A673 (cell line): Measurements from ENCODE around the gene CDC25B. TPM values are rescaled to one million over a fixed set of nuclear protein-coding genes. Genes with fewer than 3 reads are reported as not detected.

Experiments
- BruUV-seq: library from RNA; stranded (reverse); fragments of 400-500 nt; replicated peaks from 2 replicates; lab custom pipeline; 2021; lab: Mats Ljungman, UMichigan
- CTCF ChIA-PET: fragments of 300-600 bp; sonication (Branson Sonifier 250); formaldehyde crosslinking; loops from one replicate; lab custom pipeline; 2022; ENCODE audit warnings: antibody characterized with exemption; lab: Charles Lee
- POLR2A ChIA-PET: fragments of 300-600 bp; sonication (Branson Sonifier 250); formaldehyde crosslinking; loops from one replicate; lab custom pipeline; 2022; ENCODE audit warnings: antibody characterized with exemption; ENCODE audit not compliant: low non-redundant PET; lab: Charles Lee
- DNase-seq: peaks from one replicate; pipeline ENCODE4 v3.0.0-alpha.2; 2015; ENCODE audit warnings: low spot score
- H3K27ac ChIP-seq: fragments of 200-600 bp; sonication (generic); 2 replicates; pipeline ENCODE4 v1.5.1; 2016; ENCODE audit warnings: mixed run types, low read depth, mild to moderate bottlenecking, mixed read lengths, antibody characterized with exemption, low read length; ENCODE audit not compliant: poor library complexity, severe bottlenecking
- H3K27me3 ChIP-seq: fragments of 200-600 bp; sonication (generic); replicated peaks from 2 replicates; pipeline ENCODE4 v1.6.1; 2017; ENCODE audit warnings: mixed run types, low read depth, mild to moderate bottlenecking, mixed read lengths, antibody characterized with exemption, low read length; ENCODE audit not compliant: insufficient read depth, poor library complexity
- H3K36me3 ChIP-seq: fragments of 200-600 bp; sonication (generic); 2 replicates; pipeline ENCODE4 v1.6.1; 2016; ENCODE audit warnings: mixed run types, mild to moderate bottlenecking, mixed read lengths, antibody characterized with exemption, low read length; ENCODE audit not compliant: insufficient read depth, poor library complexity, severe bottlenecking
- H3K4me1 ChIP-seq: fragments of 200-600 bp; sonication (generic); 2 replicates; pipeline ENCODE4 v1.6.1; 2017; ENCODE audit warnings: mixed run types, mild to moderate bottlenecking, mixed read lengths, antibody characterized with exemption, low read length; ENCODE audit not compliant: insufficient read depth, poor library complexity, severe bottlenecking
- H3K4me3 ChIP-seq: fragments of 200-600 bp; sonication (generic); 2 replicates; pipeline ENCODE4 v1.5.1; 2016; ENCODE audit warnings: low read depth, mixed run types, mild to moderate bottlenecking, mixed read lengths, low read length; ENCODE audit not compliant: poor library complexity, severe bottlenecking
- H3K9me3 ChIP-seq: fragments of 200-600 bp; sonication (generic); 2 replicates; pipeline ENCODE4 v1.6.1; 2016; ENCODE audit warnings: mixed run types, low read depth, mild to moderate bottlenecking, mixed read lengths, antibody characterized with exemption, low read length; ENCODE audit not compliant: poor library complexity, severe bottlenecking
- EZH2 ChIP-seq: fragments of 200-600 bp; sonication (generic); IDR thresholded peaks from 2 replicates; pipeline ENCODE4 v1.6.1; 2017; ENCODE audit warnings: borderline replicate concordance, low read depth, mild to moderate bottlenecking, mixed read lengths, antibody characterized with exemption, low read length; ENCODE audit not compliant: poor library complexity, severe bottlenecking
- intact Hi-C: fragments of 100-400 bp; cut with micrococcal nuclease; formaldehyde crosslinking; loops from one replicate; pipeline ENCODE4 v1.10.0; 2022; ENCODE audit not compliant: unreplicated experiment
- total RNA-seq: library from RNA; stranded (reverse); gene quantifications from 2 replicates; pipeline ENCODE4 v1.2.3, GENCODE V29; 2021
- TF ChIP-seq, protein P1 (sequence below): fragments of 300-800, 200-600 bp; sonication (generic); conservative IDR thresholded peaks from 2 replicates; pipeline ENCODE4 v1.5.1; 2017; ENCODE audit warnings: low read depth, mild to moderate bottlenecking, antibody characterized with exemption, low read length, moderate library complexity, mixed read lengths

The CDC25B gene
- total RNA-seq, 1 experiment from 2014 or later, result 119 TPM

DNA sequence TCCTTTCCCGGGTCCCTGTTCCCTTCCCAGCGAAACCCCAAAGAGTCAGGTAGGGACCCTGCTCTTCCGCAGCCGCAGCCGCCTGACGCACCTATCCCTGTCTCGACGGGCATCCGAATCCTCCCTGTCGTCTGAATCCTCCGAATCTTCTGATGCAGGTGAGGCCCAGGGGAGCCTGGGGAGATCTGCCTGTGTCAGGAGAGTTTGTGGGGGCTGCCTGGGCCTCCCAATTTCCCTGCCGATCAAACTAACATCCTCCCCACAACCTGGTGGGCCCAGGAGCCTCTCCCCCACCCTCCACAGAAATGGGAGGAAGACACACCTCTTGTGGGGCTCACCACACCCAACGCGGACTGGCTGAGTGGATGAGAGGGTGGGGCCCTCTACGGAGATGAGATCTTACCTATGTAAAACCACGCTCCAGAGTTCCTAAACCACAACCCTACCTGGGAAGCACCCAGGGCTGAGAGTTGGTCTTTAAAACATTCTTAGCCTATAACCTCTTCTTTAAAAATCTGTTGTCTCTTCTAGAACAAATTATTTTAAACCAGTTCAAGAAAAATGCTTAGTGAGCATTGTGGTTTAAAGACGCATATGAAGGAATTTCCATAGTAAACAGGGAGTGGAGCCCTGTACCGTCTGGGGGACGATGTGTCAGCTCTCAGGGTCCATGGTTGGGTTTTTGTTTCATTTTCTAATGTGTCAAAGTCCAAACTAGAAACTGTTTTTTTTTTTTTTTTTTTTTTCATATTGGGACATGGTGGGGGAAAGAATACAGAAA is 1.7 kb downstream of the CDC25B start:
- intact Hi-C loops, result no loop called here
- DNase-seq, result no peak
- H3K27me3 ChIP-seq, result no peaks in the 10 kb centered on the region
- TF ChIP-seq, protein P1, sequence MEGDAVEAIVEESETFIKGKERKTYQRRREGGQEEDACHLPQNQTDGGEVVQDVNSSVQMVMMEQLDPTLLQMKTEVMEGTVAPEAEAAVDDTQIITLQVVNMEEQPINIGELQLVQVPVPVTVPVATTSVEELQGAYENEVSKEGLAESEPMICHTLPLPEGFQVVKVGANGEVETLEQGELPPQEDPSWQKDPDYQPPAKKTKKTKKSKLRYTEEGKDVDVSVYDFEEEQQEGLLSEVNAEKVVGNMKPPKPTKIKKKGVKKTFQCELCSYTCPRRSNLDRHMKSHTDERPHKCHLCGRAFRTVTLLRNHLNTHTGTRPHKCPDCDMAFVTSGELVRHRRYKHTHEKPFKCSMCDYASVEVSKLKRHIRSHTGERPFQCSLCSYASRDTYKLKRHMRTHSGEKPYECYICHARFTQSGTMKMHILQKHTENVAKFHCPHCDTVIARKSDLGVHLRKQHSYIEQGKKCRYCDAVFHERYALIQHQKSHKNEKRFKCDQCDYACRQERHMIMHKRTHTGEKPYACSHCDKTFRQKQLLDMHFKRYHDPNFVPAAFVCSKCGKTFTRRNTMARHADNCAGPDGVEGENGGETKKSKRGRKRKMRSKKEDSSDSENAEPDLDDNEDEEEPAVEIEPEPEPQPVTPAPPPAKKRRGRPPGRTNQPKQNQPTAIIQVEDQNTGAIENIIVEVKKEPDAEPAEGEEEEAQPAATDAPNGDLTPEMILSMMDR, result no peak
- no peak for TF ChIP-seq EZH2
- no TSS peak for BruUV-seq
- POLR2A ChIA-PET, result interaction anchor here (0.6 kb wide), 1 partner anchor 16 kb away, joined by 8 read pairs; no protein-coding TSS in a partner anchor
- peaks cover 54% of the 10 kb centered on the region for H3K36me3 ChIP-seq
- CTCF ChIA-PET, result no interaction called here
- peak overlapping the region; percentile 91 for H3K27ac ChIP-seq
- H3K9me3 ChIP-seq, result no peaks in the 10 kb centered on the region
- H3K4me3 ChIP-seq, result peak overlapping the region; percentile 97
- H3K4me1 ChIP-seq, result peaks cover 27% of the 10 kb centered on the region

DNA sequence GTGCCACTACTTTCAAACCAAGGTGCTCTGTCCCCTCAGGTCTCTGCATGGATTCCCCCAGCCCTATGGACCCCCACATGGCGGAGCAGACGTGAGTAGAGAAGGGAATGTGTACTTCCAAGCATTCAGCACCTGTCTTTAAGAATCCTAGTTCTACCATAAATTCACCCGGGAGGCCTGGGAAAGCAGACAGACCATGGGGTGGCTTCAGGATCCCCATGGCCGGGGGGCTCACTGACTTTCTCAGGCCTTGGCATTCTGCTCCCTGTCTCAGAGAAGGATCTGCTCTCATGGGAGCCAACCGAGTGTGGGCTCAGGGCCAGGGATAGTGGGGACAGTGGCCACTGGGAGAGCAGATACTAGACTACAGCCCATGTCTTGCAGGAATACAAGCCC is 2.3 kb downstream of the CDC25B start:
- no peaks in the 10 kb centered on the region for H3K9me3 ChIP-seq
- DNase-seq, result no peak
- peaks cover 27% of the 10 kb centered on the region for H3K4me1 ChIP-seq
- POLR2A ChIA-PET, result interaction anchor here (0.6 kb wide), 1 partner anchor 17 kb away, joined by 8 read pairs; no protein-coding TSS in a partner anchor
- BruUV-seq, result TSS peak; percentile 49
- CTCF ChIA-PET, result no interaction called here
- TF ChIP-seq EZH2, result no peak
- TF ChIP-seq, protein P1, result no peak
- peak overlapping the region; percentile 97 for H3K4me3 ChIP-seq
- intact Hi-C loops, result no loop called here
- H3K27me3 ChIP-seq, result no peaks in the 10 kb centered on the region
- peak overlapping the region; percentile 91 for H3K27ac ChIP-seq
- peaks cover 60% of the 10 kb centered on the region for H3K36me3 ChIP-seq

DNA sequence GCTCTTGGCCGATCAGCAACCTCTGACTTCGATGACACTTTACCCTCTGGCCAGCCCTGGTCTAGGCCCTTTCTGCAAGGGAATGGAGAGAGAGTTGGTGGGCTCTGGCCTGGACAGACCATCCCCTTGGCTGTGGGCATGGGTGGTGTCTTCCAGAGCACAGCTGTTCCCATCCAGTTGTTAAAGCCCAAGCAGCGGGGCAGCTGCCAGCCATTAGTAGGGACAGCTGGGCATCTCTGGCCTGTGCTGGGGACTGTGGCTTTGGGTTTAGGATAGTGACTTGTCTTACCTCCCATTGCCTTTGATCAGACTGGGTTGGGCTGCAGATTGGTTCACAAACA is 2.8 kb downstream of the CDC25B start:
- intact Hi-C loops, result no loop called here
- H3K36me3 ChIP-seq, result peaks cover 65% of the 10 kb centered on the region
- POLR2A ChIA-PET, result no interaction called here
- CTCF ChIA-PET, result no interaction called here
- H3K27me3 ChIP-seq, result no peaks in the 10 kb centered on the region
- peaks cover 27% of the 10 kb centered on the region for H3K4me1 ChIP-seq
- H3K27ac ChIP-seq, result peak overlapping the region; percentile 91
- no peak for DNase-seq
- no TSS peak for BruUV-seq
- TF ChIP-seq, protein P1, result no peak
- no peak for TF ChIP-seq EZH2
- H3K4me3 ChIP-seq, result no peak overlapping the region
- H3K9me3 ChIP-seq, result no peaks in the 10 kb centered on the region
